ENCODE results near the gene CPM.

Gene CPM

DNA sequence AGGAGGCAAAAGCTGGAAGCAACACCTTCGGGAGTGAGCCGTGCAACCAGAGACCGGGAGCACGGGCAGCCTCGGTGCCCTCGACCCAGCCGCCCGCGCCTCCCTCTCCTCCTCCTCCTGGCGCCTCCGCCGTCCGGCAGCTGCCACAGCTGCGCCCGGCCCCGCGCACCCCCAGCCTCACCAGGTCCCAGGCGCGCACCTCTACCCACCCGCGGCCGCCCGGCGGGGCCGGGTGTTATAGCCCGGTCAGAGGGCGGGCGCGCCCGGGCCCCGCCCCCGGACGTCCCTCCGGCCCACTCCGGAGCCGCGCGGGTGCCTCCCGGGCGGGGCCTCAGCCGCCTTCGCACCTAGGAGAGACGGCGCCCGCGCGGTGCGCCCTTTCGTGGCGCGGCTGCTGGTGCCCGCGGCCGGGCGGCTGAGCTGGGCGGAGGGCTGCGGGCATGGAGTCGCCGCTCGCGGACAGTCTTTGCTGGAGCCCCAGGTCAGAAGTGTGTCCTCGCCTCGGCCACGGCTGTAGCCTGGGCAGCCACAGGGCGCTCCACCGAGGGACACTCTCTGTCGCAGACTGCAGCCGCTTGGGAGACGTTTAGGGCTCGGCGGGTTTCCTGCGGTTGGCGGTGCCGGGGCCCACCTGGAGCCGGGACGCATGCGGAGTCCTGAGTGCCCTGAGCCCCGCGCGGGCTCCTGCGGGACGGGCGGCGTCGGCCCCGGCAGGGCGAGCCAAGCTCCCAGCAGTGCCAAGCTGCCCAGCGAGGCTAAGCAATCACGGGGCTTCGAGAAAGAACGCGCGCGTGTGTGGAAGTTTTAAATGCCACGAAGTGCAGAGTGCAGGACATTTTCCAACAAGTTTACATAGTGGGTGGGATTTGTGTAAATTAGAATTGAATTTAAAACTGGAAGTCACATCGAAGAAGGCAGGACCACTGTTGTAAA, at the start of gene CPM:
Gene CPM, minus strand, starts transcription at position 211 of the 933 bp plus-strand sequence. CDS start 334 bp downstream, outside the sequence.
- H3K27ac ChIP-seq, result no peak within 1 kb of the TSS
- TF ChIP-seq CTCF (IDR thresholded peaks at IDR 0.05) (no peak), ZFX (IDR thresholded peaks at IDR 0.05; ENCODE audit: borderline replicate concordance) (no peak)

- H3K27ac ChIP-seq, result no peak overlapping the region
- TF ChIP-seq CTCF (IDR thresholded peaks at IDR 0.05) (no peak), ZFX (IDR thresholded peaks at IDR 0.05; ENCODE audit: borderline replicate concordance) (no peak)
These were observed 48.5 kb upstream of the CPM start for GRCh38 chr12:68981516-68981915.

DNA sequence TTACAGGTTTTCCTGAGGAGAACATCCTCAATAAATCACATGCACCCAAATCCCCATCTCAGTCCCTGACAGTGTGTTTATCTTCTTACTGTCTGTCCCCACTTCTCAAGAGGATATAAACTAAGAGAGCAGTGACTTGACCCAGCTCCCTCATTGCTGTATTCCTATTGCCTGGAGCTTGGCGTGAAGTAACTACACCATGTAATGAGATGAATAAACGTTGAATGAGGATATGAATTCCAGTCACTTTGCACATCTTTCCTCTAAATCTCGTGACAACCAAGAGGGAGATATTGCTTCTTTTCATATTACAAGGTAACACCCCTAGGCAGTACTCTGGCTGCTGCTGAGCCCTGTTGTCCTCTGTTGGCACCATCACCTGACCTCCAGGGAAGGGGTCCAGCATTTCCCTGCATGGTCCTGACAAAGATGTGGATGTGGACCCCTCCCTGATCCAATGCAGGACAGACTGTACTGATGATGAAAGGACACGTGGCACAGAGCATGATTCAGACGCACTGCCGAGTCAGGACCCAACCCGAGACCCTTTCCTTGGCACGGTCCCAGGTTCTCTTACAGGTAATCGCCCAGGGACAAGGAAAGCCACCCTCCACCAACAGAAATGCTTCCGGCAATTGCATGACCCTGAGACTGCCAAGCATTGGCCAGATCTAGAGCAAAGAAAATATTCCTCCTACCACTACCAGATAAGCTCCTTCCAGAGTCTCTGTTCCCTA, 47.7 kb upstream of the CPM start:
- TF ChIP-seq CTCF (IDR thresholded peaks at IDR 0.05) (no peak), ZFX (IDR thresholded peaks at IDR 0.05; ENCODE audit: borderline replicate concordance) (no peak)
- H3K27ac ChIP-seq, result no peak overlapping the region

- no peak for TF ChIP-seq ZFX (IDR thresholded peaks at IDR 0.05; ENCODE audit: borderline replicate concordance)
- TF ChIP-seq CTCF (IDR thresholded peaks at IDR 0.05), result no peak
- no peak overlapping the region for H3K27ac ChIP-seq
These were observed 45.7 kb upstream of the CPM start for GRCh38 chr12:68978678-68979077.

DNA sequence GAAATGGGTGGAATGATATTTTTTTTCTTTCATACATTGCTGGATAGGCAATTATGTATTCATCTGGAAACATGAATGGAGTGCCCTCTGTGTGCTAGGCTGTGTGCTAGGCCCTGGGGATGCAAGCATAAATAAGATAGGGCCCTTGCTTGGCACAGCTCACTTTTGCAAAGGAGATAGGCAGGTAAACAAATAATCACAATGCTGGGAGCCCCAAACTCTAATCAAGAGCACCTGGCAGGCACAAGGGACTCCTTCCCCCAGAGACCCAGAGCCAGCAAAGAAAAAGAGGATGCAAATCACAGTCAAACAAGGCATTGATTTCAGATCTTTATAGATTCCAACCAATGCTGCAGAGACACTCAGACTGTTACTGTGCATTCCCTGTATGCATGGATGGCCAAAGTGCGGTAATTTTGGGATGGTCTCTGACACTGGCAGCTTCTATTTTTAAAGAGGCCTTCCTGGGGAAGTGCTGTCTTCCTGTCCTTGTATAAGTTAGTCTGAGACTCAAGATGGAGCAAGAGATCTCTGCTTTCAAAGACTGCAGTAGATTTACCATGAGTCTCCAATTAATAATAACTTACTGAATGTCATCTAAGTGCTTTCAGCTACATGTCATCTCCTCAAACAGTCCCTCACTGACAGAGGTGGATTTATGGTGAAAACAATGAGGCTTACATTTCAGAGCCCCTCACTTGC, 45.1 kb upstream of the CPM start:
- H3K27ac ChIP-seq, result no peak overlapping the region
- TF ChIP-seq CTCF (IDR thresholded peaks at IDR 0.05) (no peak), ZFX (IDR thresholded peaks at IDR 0.05; ENCODE audit: borderline replicate concordance) (no peak)

DNA sequence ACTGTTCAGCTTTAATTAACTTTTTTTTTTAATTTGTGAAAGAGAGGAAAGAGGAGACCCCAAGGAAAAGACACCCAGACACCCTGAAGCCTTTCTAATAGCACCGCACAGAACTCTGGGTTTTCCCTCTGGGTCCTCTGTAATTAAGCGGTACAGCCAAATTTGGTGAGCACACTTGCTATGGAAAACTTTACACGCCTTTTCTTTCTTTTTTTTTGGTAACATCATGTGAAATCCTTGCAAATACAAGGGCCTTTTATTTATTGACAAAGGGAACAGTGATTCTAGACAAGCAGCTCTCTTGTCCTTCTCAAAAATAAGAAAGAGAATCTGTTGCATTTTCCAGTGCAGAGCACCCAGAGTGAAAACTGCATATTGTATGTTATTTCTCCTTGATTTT, 44.4 kb upstream of the CPM start:
- no peak overlapping the region for H3K27ac ChIP-seq
- TF ChIP-seq CTCF (IDR thresholded peaks at IDR 0.05) (no peak), ZFX (IDR thresholded peaks at IDR 0.05; ENCODE audit: borderline replicate concordance) (no peak)

All from 22Rv1 (cell line).